Anterior cingulate cortex (tissue), 58 donors: ENCODE results near the gene KCTD1.
"Not testable (repeated sequence)": the region's sequence is repeated elsewhere in the genome, so short reads cannot be mapped to it uniquely, and the experiment has no call there.

Experiments used
- DNase-seq, 58 donors: peaks; one replicate each; lab custom pipeline; 2025; lab: John Stamatoyannopoulos, UW

KCTD1 gene

GRCh38 chr18:26461405-26461804 lies 86.9 kb downstream of the KCTD1 start:
- no peak for DNase-seq

- DNase-seq: no peak
Observed at GRCh38 chr18:26460449-26461091, 87.8 kb downstream of the KCTD1 start.

- no peak for DNase-seq
Observed at GRCh38 chr18:26459884-26460283, 88.5 kb downstream of the KCTD1 start.

- no peak for DNase-seq
Observed at GRCh38 chr18:26459340-26459739, 89.0 kb downstream of the KCTD1 start.

- peak in 5 of 58 donors; percentile 25 to 47 (median 36) for DNase-seq
Observed at GRCh38 chr18:26458526-26459232, 89.7 kb downstream of the KCTD1 start.

- peak in 19 of 58 donors; percentile 7 to 78 (median 43) for DNase-seq
Observed at GRCh38 chr18:26457611-26458353, 90.6 kb downstream of the KCTD1 start.

- DNase-seq: no peak
Observed at GRCh38 chr18:26457195-26457594, 91.2 kb downstream of the KCTD1 start.

GRCh38 chr18:26456070-26456491 lies 92.3 kb downstream of the KCTD1 start:
- DNase-seq: no peak

GRCh38 chr18:26455639-26456038 lies 92.7 kb downstream of the KCTD1 start:
- no peak for DNase-seq

- DNase-seq: no peak
Observed at GRCh38 chr18:26454616-26455015, 93.7 kb downstream of the KCTD1 start.

- DNase-seq: no peak
Observed at GRCh38 chr18:26454192-26454591, 94.2 kb downstream of the KCTD1 start.

GRCh38 chr18:26453386-26453901 lies 94.9 kb downstream of the KCTD1 start:
- DNase-seq: no peak

- DNase-seq: no peak
Observed at GRCh38 chr18:26450989-26451682, 97.2 kb downstream of the KCTD1 start.

GRCh38 chr18:26448714-26449159 lies 99.6 kb downstream of the KCTD1 start:
- DNase-seq: no peak

- no peak for DNase-seq
Observed at GRCh38 chr18:26443853-26444252, 104.5 kb downstream of the KCTD1 start.

- no peak for DNase-seq
Observed at GRCh38 chr18:26442126-26442525, 106.2 kb downstream of the KCTD1 start.

GRCh38 chr18:26440644-26441043 lies 107.7 kb downstream of the KCTD1 start:
- no peak for DNase-seq

GRCh38 chr18:26439537-26439936 lies 108.8 kb downstream of the KCTD1 start:
- no peak for DNase-seq

GRCh38 chr18:26438980-26439379 lies 109.4 kb downstream of the KCTD1 start:
- DNase-seq: no peak

GRCh38 chr18:26437634-26438033 lies 110.7 kb downstream of the KCTD1 start:
- DNase-seq: not testable (repeated sequence)
